HG03432 (cell line): ENCODE data around the gene AKAP9.
"Not testable (repeated sequence)": the region's sequence is repeated elsewhere in the genome, so short reads cannot be mapped to it uniquely, and the experiment has no call there.

Source experiments
- ATAC-seq: cut with Tn5 transposase; IDR thresholded peaks from one replicate; pipeline ENCODE4 v1.9.1; 2021; ENCODE audit warnings: mild to moderate bottlenecking, moderate library complexity; ENCODE audit not compliant: unreplicated experiment

The AKAP9 gene

DNA sequence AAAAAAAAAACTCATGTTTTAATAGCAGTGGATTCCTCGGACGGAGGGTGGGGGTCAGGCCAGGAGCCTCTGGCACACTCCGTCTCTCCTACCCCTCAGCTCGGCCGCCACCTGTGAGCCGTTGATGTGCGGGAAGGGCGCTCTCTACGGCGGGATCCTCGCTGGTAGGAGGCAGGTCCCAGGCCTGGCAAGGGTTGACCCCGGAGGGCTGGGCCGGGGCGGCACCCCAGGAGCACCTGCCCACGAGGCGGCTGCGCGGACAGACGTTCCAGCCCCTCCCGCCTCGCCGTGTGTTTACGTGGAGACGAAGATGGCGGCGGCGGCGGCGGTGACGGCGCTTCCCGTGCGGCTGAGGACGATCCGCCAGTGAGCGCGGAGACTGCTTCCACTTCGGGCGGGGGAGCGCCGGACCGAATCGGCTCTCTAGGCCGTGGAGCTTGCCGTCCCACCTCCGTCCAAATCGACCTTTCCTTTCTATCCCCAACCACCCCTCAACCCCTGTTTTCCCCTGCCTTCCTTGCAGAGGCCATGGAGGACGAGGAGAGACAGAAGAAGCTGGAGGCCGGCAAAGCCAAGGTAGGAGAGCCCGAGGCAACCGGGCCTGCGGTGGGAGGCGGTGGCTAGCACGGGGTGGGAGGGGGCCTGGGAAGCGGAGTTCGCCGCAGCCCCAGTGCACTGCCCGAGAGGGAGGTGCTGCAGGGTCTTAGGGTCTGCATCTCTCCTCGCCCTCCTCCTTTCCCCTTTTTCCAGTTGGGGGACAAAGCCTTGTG, at the start of gene AKAP9:
Gene AKAP9, plus strand, starts transcription at position 291 of the 770 bp plus-strand sequence. Its CDS starts 238 bp downstream, at position 529.
- peak; percentile 98 for ATAC-seq

DNA sequence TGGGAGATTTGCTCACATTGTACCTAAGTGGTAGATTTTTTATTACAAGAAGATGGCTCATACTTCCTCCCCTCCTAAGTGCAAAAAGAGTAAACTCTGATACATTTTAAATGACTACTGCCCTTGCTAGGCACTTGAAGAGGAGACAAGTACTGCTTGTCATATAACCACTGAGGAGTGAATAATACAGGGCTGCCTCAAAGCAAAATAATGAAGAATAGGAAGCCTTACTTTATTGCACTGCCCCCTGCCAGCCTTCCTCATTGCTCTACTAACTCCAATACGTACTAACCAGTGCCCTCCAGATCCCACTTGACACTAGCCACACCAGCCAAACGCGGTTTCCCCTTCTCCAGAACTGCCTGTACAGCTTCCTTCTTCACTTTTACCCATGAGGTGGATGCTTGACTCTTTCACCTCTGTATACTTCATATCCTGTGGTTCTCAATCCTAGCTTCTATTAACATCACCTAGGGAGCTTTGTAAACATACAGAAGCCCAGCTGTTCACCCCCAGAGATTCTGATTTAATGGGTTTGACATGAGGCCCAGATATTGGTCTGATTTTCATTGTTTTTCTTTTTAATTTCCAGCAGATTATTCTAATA, 48.5 kb upstream of the AKAP9 start:
- ATAC-seq: no peak

DNA sequence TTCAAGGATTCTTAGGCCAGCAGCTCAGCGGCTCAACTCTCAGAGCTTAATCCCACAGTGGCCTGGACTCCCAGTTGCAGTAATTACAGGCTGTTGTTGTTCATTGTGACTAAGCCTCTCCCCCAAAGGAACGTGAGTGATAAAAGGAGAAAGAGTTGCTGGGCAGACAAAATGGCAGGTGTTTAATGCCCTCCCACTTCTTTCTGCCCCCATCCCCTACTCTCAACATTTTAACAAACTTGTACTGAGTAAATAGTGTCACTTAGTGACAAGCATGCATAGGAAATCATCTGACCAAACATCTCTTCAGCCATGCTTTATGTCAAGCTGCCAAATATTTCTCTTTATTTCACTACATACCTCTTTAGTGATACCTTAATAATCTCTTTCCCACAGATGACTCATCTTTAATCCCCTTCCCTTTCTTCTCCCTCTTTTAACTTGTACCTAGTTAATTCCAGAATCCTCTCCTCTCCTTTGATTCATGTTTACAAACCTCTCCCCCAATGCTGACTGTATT, 47.8 kb upstream of the AKAP9 start:
- ATAC-seq: no peak

DNA sequence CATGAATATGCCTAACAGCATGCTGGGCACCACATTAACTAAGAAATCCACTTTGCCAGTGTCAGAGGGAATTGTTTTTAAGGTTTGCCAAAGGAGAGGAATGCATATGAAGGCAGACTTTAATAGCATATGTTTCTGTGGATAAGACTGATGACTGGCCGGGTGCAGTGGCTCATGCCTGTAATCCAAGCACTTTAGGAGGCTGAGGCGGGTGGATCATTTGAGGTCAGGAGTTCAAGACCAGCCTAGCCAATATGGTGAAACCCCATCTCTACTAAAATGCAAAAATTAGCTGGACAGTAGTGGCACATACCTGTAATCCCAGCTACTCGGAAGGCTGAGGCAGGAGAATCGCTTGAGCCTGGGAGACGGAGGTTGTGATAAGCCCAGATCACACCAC, 47.0 kb upstream of the AKAP9 start:
- ATAC-seq: not testable (repeated sequence)

DNA sequence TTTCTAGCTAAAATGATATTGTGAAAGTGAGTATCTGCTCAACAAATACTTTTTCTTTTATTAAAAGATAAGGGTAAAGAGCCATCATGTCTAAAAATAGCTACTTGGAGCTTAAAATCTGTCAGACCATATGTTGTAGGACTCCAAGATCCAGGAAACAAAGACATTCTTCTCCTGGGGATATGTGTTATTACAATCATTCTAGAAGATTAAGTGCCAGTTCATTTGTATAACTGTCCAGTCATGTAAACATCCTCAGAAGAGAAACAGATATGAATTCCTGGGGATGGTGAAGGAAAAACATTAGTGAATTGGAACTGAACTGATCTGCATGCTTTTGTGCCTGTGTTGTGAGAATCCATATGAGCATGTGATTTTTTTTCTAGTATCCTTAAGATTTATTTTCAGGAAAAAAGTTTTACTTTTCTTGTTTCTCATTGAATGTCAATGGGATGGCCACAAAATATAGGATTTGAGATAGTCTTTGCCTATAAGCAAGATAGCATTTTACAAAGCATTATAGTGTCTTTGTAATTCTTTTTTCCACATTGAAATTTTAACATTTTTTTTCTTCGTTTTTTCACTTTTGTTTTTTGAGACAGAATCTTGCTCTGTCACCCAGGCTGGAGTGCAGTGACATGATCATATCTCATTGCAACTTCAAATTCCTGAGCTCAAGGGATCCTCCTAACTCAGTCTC, 45.7 kb upstream of the AKAP9 start:
- ATAC-seq: no peak

DNA sequence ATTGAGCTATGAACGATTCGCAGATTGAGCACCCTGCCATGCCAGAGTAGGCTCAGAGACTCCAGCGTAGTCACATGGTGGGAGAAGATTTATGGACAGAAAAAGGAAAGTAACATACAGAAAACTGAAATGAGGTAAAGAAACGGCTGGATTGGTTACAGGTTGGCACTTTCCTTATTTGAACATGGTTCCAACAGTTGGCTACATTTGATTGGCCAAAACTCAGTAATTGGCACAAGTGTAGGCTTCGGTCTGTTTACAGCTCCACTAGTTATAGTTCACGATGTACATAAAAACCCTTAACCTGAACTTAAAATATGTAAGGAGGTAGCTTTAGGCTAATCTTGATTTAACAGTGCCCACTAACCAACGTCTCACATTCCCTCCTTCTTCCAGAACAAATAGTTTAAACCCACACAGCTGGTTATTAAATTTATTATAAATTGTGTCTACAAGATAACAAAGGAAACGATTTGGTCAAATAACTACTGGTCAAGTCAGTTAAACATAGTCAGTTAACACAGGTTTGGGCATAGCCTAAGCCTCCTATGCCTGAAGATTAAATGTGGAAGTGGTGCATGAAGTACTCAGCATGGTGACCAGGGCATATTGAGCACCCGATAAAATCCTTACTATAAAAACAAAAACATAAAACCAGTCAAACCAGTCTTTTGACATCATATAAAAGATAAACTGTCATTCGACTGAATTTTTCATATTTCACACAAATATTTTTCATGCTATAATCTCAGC, 42.2 kb upstream of the AKAP9 start:
- ATAC-seq: no peak

DNA sequence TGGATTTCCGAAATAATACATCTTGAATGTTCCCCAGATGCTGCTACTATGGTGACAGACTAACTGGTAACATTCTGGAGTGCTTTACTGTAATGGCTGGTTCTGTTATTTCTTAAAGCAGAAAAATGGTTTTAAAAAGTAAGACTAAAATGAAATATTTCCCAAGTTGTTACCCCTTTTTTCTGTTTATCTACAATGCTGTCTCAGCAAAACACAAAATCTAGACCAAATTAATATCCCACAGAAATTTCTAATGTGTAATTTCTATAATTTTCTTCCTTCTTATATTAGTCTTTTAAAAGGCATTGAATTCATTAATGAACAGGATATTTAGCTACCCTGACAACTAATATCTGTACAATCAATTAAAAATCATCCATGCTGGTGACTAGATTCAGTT, 41.1 kb upstream of the AKAP9 start:
- no peak for ATAC-seq

DNA sequence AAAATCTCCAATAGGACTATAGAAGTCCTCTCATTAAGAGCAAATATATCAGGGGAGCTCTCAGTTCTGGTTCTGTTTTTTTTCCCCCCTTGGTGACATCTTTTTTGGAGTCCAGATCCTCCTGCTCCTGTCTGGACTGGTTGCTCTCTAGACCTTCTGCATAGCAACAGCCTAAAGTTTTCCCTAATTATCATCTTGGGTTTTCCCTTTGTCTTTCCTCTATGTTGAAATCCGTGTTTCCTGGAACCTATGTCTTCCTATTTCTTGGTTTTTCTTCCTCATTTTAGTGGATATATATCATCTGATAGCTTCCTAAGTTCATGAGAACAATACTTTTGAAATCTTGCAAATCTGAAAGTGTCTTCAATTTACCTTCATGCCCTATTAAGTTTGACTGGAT, 30.5 kb upstream of the AKAP9 start:
- no peak for ATAC-seq

DNA sequence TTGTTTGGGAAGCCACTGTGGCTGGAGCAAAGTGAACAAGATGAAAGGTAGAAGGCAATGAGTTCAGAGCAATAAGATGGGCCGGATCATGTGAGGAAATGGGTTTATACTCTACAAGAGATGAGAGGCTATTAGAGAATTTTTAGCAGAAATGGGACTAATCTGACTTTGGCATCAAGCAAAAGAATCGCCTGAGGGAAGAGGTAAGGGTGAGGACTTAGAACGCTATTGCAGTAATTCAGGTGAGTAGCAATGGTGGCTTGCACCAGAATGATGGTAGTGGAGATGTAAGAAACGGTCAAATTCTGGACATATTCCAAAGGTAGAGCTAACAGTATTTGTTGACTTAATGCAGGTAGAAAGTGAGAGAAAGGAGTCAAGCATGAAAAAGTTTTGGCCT, 29.5 kb upstream of the AKAP9 start:
- ATAC-seq: no peak

DNA sequence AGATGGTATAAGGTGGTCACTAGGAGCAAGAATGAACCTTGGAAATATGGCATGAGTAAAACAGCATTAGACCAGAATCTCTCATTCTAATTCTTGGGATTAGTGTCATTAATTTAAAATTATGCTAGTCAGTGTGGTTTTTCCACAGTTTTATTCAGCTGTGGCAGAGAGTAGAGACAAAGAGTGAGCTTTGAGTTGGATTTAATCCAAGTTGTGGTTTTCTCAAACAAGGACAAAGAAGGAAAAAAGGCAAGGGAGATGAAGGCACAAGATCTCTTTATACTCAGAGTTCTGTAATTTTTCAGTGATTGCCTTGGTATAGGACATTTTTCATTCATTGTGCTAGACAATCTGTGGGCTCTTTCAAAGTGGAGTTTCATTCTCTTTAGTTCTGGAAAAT, 28.2 kb upstream of the AKAP9 start:
- ATAC-seq: no peak

DNA sequence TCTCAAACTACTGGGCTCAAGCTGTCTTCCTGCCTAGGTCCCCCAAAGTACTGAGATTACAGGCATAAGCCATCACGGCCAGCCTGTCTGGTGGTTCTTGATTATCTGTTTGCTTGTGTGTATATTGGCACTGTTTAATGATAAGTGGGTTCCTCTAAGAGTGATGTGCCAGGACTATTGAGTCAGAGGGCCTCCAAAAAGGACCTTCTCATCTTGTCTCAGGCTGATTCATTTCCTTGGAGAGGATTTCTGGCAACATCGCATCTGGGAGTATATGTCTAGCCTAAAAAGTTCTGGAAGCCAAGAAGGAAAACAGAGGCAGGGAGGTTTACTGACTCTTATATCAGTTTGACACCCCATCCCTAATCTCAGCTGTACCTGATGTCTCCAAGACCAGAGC, 27.1 kb upstream of the AKAP9 start:
- no peak for ATAC-seq

DNA sequence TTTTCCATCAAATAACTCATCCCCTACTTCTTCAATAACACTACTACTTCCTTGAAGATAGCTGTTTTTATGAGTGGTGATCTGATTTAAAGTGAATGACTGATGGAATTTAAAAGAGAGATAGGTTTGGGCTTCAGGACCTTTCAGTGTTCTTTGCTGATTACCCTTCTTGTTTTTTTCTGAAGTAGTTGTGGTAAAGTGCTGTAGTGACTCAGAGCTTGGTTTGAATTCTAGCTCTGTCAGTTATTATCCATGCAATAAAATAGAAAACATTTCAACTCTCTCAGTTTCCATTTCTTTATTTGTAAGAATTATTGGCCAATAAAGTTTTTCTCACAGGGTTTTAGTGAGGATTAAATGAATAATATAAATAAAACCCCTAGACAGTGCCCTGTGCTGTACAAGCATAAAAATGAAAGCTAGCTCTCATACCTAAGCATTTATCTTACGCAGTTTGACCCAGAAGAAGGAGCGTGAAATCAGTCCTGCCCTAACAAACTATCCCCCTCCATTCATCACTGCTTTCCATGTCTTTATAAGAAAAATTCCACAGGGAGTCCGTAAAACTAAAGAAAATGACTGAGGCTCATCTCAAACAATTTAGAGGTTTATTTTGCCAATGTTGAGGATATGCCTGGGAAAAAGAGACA, 25.1 kb upstream of the AKAP9 start:
- no peak for ATAC-seq

DNA sequence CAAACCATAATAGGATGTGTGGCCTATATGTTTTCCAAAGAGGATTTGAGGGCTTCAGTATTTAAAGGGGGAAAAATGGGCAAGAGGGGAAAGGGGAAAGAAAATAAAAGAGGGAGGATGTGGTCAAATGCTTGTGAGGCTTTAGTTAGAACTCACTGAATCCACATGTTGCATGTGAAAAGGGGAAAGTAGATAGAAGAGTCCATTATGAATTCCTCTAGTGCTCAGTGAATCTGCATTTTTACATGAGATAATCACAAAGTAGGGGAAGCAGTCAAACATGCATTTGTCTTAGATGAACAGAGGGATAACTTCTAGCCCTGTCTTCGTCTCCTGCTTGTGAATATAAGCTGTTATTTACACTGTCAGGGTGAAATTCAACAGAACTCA, 24.6 kb upstream of the AKAP9 start:
- ATAC-seq: no peak

DNA sequence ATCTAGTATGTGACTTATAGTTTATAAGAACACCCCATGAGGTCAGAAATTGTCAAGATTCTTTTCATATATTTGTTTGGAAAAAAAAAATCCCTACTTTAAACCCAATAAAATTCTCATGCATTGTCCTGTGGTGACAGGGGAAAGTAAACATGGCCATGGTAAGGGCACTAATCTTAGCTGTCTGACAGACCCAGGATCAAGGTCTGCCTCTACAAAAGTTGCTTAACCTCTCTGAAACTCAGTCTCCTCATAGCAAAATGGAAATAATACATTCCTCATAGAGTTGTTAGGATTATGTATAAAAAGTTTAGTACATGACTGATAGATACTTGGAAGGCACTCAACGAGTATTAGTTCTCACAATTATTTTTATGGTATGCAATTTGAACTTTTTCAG, 22.3 kb upstream of the AKAP9 start:
- ATAC-seq: no peak

DNA sequence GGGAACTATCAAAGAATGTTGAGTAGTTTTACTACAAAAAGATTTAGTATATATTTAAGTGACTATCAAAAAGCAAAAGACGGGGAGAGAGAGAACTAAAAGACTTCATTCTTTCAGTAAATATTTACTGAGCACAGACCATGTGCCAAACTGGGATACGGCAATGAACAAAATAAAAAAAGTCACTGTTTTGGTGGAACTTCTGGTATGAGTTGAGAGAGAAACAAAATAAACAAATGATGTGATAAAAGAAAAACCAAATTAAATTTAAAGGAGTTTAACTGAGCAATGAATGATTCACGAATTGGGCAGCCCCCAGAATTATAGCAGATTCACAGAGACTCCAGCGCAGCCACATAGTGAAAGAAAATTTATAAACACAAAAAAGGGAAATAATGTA, 17.8 kb upstream of the AKAP9 start:
- ATAC-seq: no peak

DNA sequence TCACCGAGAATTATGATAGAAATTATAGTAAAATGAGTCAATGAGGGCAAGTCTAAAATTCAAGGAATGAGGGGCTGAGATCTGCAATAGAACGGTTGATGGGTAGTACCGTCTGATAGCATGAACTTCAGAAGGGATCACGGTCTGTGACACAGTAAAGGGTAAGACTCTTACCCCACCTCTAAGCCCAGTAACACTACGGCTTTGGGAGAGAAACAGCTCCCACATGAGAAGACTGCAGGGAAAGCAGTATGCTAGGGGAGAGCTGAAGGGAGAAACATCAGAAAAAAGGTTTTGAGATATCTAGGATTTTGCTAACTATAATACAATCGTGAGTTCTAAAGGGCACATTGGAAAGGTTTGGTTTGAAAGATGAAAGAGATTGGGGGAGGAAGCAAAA, 12.8 kb upstream of the AKAP9 start:
- ATAC-seq: no peak

DNA sequence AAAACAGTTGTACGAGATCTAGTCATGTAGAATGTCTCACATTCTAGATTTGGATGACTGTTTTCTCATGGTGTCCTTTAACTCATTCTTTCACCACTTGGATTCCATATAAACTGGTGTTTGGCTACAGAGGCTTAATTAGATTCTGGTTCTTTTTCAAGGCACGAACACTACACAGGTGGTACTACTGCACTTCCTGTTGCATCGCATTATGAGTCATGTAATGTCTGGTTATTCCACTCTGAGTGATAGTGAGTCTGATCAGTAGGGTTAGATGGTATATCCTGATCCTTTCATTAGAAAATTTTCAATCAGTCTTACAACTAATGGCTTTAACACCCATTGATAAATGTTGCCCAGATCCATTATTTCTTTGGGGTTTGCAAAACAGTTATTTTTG, 11.2 kb upstream of the AKAP9 start:
- peak; percentile 82 for ATAC-seq

DNA sequence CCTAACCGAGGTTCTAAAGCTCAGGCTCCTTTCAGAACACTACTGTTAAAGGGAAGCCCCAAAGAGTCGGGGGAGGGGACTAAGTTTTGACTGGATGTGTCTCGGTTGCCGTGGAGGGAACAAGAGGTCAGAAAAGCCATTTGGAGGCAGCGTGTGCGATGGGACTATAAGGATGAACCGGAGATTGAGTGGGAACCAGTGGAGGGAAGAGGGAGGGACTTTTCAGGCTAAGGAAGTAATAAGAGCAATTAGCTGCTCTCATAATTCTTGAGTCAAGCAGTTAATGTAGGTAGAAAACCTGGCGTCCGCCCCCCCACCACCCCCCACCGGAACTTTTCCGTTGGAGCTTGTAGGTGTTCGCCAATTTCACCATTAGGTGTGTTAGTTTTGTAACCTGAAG, 491 bp upstream of the AKAP9 start:
- peak; percentile 21 for ATAC-seq

DNA sequence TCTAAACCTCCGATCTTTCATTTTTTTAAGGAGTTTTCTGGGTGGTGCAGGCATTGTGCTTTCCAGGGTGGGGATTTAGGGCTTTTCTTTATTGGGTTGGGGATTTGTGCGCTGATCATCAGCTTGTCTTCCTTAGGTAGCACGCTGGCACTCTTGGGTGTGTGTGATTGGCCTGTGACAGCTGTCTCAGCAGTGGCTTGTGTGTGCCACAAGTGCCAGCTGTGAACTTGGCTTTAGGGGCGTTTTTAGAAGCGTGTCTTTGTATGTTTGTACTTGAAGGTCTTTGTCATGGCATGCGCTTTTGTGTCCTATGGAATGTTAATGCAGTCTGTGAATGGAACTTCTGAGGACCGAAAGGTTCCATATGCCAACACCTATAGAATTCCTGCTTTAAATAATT, 788 bp downstream of the AKAP9 start:
- ATAC-seq: peak; percentile 24

DNA sequence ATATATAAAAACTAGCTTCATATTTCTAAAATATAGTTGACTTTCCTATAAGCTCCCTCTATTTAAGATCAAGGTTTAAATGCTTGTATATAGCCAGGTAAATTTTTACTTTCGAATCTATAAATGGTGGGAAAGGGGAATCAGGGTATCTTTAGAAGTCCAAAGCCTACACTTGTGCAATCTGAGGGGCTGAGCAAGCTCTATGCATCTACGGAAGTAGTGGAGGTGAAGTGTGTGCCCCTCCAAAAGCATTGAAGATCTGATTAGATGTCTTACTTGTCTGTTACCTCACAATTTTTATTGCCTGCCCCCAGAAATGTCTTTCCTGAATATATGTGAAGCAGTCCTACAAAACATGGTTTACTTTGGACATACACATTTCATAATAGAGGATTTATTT, 1.6 kb downstream of the AKAP9 start:
- ATAC-seq: no peak

DNA sequence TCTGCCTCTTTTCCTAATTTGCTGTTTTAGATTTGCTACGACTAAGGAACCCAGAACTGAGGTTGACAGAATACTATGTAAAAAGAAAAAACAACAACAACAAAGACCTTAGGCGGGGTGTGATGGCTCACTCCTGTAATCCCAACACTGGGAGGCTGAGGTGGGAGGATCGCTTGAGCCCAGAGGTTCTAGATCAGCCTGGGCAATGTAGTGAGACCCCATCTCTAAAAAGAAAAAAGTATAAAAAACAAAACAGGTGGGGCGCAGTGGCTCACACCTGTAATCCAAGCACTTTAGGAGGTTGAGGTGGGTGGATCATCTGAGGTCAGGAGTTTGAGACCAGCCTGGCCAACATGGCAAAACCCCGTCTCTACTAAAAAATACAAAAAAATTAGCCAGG, 4.3 kb downstream of the AKAP9 start:
- ATAC-seq: not testable (repeated sequence)
